ENCODE measurements around the gene ALK. TPM values are rescaled to one million over a fixed set of nuclear protein-coding genes. Genes with fewer than 3 reads are reported as not detected.

ALK gene
- total and polyA plus RNA-seq, 2 experiments from 2014 or later = 0.35 TPM; not detected in 1

DNA sequence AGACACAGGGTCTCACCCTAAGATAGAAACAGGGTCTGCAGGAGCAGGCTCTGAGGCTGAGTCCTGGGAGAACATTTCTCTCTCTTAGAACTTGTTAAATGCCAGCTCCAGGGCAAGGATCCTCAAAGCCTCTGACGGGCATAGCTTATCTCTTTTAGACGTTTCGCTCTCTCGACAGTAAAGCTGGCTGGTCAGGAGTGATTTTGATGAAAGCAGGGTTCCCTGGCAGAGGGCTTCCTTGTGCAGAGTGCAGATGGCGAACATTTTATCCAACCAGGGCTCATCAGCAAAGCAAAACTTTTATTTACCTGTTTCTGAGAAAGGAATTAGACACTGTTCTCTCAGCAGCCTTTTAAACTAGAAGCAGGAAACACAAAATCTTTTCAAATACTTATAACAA is 350.8 kb downstream of the ALK start (continued):
- TF ChIP-seq, protein P1, sequence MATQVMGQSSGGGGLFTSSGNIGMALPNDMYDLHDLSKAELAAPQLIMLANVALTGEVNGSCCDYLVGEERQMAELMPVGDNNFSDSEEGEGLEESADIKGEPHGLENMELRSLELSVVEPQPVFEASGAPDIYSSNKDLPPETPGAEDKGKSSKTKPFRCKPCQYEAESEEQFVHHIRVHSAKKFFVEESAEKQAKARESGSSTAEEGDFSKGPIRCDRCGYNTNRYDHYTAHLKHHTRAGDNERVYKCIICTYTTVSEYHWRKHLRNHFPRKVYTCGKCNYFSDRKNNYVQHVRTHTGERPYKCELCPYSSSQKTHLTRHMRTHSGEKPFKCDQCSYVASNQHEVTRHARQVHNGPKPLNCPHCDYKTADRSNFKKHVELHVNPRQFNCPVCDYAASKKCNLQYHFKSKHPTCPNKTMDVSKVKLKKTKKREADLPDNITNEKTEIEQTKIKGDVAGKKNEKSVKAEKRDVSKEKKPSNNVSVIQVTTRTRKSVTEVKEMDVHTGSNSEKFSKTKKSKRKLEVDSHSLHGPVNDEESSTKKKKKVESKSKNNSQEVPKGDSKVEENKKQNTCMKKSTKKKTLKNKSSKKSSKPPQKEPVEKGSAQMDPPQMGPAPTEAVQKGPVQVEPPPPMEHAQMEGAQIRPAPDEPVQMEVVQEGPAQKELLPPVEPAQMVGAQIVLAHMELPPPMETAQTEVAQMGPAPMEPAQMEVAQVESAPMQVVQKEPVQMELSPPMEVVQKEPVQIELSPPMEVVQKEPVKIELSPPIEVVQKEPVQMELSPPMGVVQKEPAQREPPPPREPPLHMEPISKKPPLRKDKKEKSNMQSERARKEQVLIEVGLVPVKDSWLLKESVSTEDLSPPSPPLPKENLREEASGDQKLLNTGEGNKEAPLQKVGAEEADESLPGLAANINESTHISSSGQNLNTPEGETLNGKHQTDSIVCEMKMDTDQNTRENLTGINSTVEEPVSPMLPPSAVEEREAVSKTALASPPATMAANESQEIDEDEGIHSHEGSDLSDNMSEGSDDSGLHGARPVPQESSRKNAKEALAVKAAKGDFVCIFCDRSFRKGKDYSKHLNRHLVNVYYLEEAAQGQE (IDR thresholded peaks at IDR 0.05; ENCODE audit: unreplicated experiment) = no peak
- TF ChIP-seq, protein P2, sequence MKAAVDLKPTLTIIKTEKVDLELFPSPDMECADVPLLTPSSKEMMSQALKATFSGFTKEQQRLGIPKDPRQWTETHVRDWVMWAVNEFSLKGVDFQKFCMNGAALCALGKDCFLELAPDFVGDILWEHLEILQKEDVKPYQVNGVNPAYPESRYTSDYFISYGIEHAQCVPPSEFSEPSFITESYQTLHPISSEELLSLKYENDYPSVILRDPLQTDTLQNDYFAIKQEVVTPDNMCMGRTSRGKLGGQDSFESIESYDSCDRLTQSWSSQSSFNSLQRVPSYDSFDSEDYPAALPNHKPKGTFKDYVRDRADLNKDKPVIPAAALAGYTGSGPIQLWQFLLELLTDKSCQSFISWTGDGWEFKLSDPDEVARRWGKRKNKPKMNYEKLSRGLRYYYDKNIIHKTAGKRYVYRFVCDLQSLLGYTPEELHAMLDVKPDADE (IDR thresholded peaks at IDR 0.05) = no peak

DNA sequence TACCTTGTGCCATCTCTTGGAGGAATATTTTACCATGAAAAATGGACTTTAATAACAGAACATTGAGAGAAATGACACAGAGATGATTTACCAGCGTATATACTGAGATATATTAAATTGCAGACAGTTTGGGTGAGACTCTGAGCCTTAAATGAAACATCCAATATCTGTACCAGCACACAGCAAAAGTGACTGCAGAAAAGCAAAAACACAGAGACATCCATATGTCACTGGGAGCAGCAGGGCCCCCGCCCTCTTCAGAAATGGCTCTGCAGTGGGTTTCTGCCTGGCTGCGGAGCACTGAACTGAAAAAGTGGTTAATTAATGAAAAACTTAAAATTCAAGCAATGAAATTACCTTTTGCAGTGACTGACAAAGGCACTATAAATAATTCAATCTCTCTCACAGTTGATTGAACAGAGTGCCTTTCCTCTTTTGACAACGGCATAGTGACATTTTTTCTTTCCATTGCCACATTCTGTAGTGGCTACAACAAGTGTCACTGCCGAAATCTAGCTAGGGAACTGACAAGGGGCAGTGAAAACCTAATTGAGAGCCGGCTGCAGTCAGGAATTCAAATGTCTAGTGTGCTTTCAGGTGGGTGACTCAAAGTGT is 353.4 kb downstream of the ALK start:
- H3K27ac Mint-ChIP-seq = no peak overlapping the region
- Histone ChIP-seq H2AFZ (no peak overlapping the region), H3K27ac (ENCODE audit: low read depth) (no peak overlapping the region), H3K4me1 (ENCODE audit: insufficient read depth) (no peaks in the 10 kb centered on the region), H4K20me1 (replicated peaks; ENCODE audit: insufficient read depth) (no peaks in the 10 kb centered on the region), H3K36me3 (ENCODE audit: insufficient read depth) (no peaks in the 10 kb centered on the region), H3F3A (replicated peaks; ENCODE audit: low read depth) (no peaks in the 10 kb centered on the region), H3K79me2 (replicated peaks; ENCODE audit: insufficient read depth) (no peaks in the 10 kb centered on the region), H3K4me3 (no peak overlapping the region), H3K27me3 (ENCODE audit: insufficient read depth) (no peaks in the 10 kb centered on the region), H3K4me2 (no peak overlapping the region), H3K9me2 (ENCODE audit: insufficient read depth) (peaks cover 3% of the 10 kb centered on the region; the same call in 1 of the 2 replicates)
- no peak for TF ChIP-seq ZNF114 (CRISPR knock-in tag; IDR thresholded peaks at IDR 0.05)
- TF ChIP-seq, protein P2 (IDR thresholded peaks at IDR 0.05) = no peak
- no peak for TF ChIP-seq STAT1 (IDR thresholded peaks at IDR 0.05; ENCODE audit: unreplicated experiment)
- TF ChIP-seq, protein P3, sequence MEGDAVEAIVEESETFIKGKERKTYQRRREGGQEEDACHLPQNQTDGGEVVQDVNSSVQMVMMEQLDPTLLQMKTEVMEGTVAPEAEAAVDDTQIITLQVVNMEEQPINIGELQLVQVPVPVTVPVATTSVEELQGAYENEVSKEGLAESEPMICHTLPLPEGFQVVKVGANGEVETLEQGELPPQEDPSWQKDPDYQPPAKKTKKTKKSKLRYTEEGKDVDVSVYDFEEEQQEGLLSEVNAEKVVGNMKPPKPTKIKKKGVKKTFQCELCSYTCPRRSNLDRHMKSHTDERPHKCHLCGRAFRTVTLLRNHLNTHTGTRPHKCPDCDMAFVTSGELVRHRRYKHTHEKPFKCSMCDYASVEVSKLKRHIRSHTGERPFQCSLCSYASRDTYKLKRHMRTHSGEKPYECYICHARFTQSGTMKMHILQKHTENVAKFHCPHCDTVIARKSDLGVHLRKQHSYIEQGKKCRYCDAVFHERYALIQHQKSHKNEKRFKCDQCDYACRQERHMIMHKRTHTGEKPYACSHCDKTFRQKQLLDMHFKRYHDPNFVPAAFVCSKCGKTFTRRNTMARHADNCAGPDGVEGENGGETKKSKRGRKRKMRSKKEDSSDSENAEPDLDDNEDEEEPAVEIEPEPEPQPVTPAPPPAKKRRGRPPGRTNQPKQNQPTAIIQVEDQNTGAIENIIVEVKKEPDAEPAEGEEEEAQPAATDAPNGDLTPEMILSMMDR (conservative IDR thresholded peaks at IDR 0.05; ENCODE audit: low read depth in 2 of 2) = no peak
- no peak for TF ChIP-seq EZH2 (IDR thresholded peaks at IDR 0.05; ENCODE audit: low read depth, unreplicated experiment)
- TF ChIP-seq NANOG (IDR thresholded peaks at IDR 0.05; ENCODE audit: borderline replicate concordance) = no peak
- no peak for TF ChIP-seq CREB1 (CRISPR knock-in tag; IDR thresholded peaks at IDR 0.05; ENCODE audit: low read depth)
- no peak for TF ChIP-seq ZNF331 (CRISPR knock-in tag; IDR thresholded peaks at IDR 0.05; ENCODE audit: low read depth)
- TF ChIP-seq, protein P1 (IDR thresholded peaks at IDR 0.05; ENCODE audit: unreplicated experiment) = no peak
- no peak for TF ChIP-seq POLR2AphosphoS5 (IDR thresholded peaks at IDR 0.05; ENCODE audit: low read depth)
- DNase-seq (ENCODE audit: low spot score) = no peak
- no peaks in the 10 kb centered on the region for H3K36me3 Mint-ChIP-seq (ENCODE audit: low read depth)
- ATAC-seq = no peak
- H3K9me3 Mint-ChIP-seq = no peaks in the 10 kb centered on the region
- no peaks in the 10 kb centered on the region for H3K4me1 Mint-ChIP-seq
- H3K4me3 Mint-ChIP-seq = no peak overlapping the region
- H3K27me3 Mint-ChIP-seq (ENCODE audit: insufficient read depth, low read depth, poor library complexity) = peaks cover 7% of the 10 kb centered on the region
